ENCODE measurements around the gene DHRS1.

DHRS1 gene

GRCh38 chr14:24291446-24292117 is 8.0 kb downstream of the DHRS1 start:
- DNase-seq (ENCODE audit: low read depth) = no peak
- in situ Hi-C loops (cut with HindIII; ENCODE audit: low sequenced_read_pairs) = no loop called here
- no peak overlapping the region for H3K4me3 ChIP-seq (ENCODE audit: low read depth, low read length)
- no peak for TF ChIP-seq CTCF (IDR thresholded peaks at IDR 0.05; ENCODE audit: low read depth, low read length, missing control alignments)

GRCh38 chr14:24290746-24291145 is 8.8 kb downstream of the DHRS1 start:
- no peak for TF ChIP-seq CTCF (IDR thresholded peaks at IDR 0.05; ENCODE audit: low read depth, low read length, missing control alignments)
- no peak overlapping the region for H3K4me3 ChIP-seq (ENCODE audit: low read depth, low read length)

GRCh38 chr14:24289649-24290280 is 9.8 kb downstream of the DHRS1 start:
- no peak overlapping the region for H3K4me3 ChIP-seq (ENCODE audit: low read depth, low read length)
- no peak for TF ChIP-seq CTCF (IDR thresholded peaks at IDR 0.05; ENCODE audit: low read depth, low read length, missing control alignments)
- in situ Hi-C loops (cut with HindIII; ENCODE audit: low sequenced_read_pairs) = no loop called here
- no peak for DNase-seq (ENCODE audit: low read depth)

More at GRCh38 chr14:24290746-24291145, 8.8 kb downstream of the DHRS1 start:
- in situ Hi-C loops (cut with HindIII; ENCODE audit: low sequenced_read_pairs) = no loop called here
- no peak for DNase-seq (ENCODE audit: low read depth)

- H3K4me3 ChIP-seq (ENCODE audit: low read depth, low read length) = no peak overlapping the region
- in situ Hi-C loops (cut with HindIII; ENCODE audit: low sequenced_read_pairs) = no loop called here
- no peak for TF ChIP-seq CTCF (IDR thresholded peaks at IDR 0.05; ENCODE audit: low read depth, low read length, missing control alignments)
- no peak for DNase-seq (ENCODE audit: low read depth)
Measured at GRCh38 chr14:24286996-24287395, 12.6 kb downstream of the DHRS1 start.

GRCh38 chr14:24285351-24285750 is 14.2 kb downstream of the DHRS1 start:
- H3K4me3 ChIP-seq (ENCODE audit: low read depth, low read length) = no peak overlapping the region
- DNase-seq (ENCODE audit: low read depth) = no peak
- no peak for TF ChIP-seq CTCF (IDR thresholded peaks at IDR 0.05; ENCODE audit: low read depth, low read length, missing control alignments)
- in situ Hi-C loops (cut with HindIII; ENCODE audit: low sequenced_read_pairs) = no loop called here

GRCh38 chr14:24284501-24285035 is 15.0 kb downstream of the DHRS1 start:
- no peak for TF ChIP-seq CTCF (IDR thresholded peaks at IDR 0.05; ENCODE audit: low read depth, low read length, missing control alignments)
- no peak for DNase-seq (ENCODE audit: low read depth)

More at GRCh38 chr14:24284501-24285035, 15.0 kb downstream of the DHRS1 start:
- no peak overlapping the region for H3K4me3 ChIP-seq (ENCODE audit: low read depth, low read length)
- in situ Hi-C loops (cut with HindIII; ENCODE audit: low sequenced_read_pairs) = no loop called here
